NCI-H1930 (cell line): ENCODE results near the gene FAM228B.
A peak's percentile ranks its signal among the peaks of the same experiment; 100 is the strongest.
"Not testable (repeated sequence)": the region's sequence is repeated elsewhere in the genome, so short reads cannot be mapped to it uniquely, and the experiment has no call there.

Source experiments
- DNase-seq, 2 experiments: peaks; one replicate each; lab custom pipeline; 2025; lab: John Stamatoyannopoulos, UW

FAM228B gene

DNA sequence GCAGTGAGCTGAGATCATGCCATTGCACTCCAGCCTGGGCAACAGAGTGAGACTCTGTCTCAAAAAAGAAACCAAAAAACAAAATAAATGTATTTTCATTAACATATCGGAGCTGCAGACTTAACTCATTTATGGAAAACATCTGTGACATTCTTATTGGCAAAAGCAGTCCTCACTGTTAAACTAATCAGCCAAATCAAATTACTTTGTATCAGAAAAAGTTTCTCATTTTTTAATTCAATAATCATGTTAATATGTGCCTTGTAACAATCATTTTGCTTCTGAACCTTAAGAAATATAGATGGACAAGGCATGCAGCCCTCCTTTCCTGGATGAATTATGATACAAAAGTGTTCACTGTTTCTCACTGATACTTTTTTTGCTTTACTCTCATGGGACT lies 20.6 kb upstream of the FAM228B start:
- DNase-seq, result no peak

DNA sequence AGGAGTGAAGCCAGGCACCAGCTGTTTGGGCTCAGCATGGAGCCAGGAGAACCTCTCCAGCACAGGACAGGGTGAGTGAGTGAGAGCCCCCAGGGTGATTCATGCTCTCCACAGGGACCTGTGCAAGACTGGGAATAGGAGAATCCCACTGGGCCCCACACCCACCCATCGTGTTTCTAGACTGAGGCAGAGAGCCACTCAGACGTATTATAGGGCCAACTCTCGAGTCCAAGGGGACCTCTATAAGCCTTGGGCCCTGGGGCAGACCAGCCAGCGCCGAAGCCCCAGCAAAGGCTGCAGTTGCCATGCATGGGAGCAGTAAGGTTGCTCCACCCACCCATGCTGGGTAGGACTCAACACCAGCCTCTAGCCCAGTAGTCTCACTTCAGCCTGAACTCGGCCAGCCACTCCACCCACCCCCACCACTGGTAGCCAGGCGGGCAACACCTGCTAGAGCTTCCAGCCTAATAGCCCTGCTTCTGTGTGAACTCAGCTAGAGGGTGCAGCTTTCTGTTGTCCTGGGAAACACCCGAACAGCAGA lies 19.1 kb upstream of the FAM228B start:
- DNase-seq, result no peak

DNA sequence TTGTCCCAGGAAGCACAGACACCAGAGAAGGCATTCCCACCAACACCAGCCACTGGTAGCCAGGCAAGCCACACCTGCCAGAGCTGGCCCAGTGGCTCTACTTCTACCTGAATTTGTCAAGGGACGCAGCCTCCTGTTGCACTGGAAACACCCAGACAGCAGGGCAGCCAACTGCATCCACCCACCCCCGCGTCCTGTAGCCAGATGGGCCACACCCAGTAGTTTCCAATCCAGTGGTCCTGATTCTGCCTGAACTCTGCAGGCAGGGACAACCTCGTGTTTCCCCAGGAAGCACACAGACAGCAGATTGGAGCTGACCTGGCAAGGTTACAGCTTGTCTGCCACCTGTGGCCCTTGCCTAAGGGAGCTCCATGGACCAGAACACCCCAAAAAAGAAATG lies 18.4 kb upstream of the FAM228B start:
- no peak for DNase-seq

DNA sequence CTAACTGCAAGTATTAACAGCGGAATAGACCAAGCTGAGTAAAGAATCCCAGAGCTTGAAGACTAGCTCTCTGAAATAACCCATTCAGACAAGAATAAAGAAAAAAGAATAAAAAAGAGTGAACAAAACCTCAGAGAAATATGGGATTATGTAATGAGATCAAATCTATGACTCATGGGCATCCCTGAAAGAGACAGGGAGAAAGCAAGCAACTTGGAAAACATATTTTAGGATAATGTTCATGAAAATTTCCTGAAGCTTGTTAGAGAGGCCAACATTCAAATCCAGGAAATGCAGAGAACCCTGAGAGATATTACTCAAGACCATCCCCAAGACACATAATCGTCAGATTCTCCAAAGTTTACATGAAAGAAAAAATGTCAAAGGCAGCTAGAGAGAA lies 17.5 kb upstream of the FAM228B start:
- DNase-seq, result no peak

DNA sequence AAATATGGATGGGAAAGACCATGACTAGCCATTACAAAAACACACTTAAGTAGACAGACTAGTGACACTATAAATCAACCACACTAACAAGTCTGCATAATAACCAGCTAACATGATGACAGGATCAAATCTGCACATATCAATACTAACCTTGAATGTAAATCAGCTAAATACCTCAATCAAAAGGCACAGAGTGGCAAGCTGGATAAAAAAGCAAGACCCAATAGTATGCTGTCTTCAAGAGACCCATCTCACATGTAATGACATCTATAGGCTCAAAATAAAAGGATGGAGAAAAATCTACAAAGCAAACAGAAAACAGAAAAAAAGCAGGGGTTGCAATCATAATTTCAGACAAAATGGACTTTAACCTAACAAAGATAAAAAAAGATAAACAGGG lies 16.5 kb upstream of the FAM228B start:
- DNase-seq, result no peak

DNA sequence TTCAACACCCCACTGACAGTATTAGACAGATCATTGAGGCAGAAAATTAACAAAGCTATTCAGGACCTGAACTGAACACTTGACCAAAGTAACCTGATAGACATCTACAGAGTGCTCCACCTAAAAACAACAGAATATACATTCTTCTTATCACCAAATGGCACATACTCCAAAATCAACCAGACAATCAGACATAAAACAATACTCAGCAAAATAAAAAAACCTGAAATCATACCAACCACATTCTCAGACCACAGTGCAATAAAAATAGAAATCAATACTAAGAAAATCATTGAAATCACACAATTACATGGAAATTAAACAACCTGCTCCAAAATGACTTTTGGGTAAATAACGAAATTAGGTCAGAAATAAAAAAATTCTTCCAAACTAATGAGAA lies 15.9 kb upstream of the FAM228B start:
- no peak for DNase-seq

DNA sequence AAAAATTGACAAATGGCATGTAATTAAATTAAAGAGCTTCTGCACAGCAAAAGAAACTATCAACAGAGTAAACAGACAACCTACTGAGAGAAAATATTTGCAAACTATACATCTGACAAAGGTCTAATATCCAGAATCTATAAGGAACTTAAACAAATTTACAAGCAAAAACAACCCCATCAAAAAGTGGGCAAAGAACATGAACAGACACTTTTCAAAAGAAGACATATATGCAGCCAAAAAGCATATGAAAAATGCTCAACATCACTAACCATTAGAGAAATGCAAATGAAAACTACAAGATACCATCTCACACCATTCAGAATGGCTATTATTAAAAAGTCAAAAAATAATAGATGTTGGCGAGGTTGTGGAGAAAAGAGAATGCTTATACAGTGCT lies 13.8 kb upstream of the FAM228B start:
- not testable (repeated sequence) for DNase-seq

DNA sequence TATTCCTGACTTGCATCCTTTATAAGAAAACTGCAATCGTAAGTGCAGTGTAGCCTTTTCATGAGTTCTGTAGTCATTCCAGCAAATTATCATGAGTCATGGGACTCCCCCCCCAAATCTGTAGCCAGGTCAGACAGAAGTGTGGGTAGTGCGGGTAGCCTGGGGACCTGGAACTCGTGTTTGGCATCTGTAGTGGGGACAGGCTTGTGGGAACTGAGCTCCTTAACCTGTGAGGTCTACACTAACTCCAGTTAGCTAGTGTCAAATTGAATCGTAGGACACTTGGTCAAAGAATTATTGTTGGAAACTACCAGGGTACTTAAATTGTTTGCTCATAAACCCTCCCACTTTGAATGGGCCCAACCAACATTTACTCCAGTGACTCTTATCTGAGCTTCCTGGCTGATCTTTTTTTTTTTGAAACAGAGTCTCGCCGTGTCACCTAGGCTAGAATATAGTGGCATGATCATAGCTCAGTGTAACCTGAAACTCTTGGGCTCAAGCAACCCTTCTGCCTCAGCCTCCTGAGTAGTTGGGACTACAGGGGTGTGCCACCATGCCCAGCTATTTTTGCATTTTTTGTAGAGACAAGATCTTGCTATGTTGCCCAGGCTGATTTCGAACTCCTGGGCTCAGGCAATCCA lies 12.5 kb upstream of the FAM228B start:
- DNase-seq, result no peak

DNA sequence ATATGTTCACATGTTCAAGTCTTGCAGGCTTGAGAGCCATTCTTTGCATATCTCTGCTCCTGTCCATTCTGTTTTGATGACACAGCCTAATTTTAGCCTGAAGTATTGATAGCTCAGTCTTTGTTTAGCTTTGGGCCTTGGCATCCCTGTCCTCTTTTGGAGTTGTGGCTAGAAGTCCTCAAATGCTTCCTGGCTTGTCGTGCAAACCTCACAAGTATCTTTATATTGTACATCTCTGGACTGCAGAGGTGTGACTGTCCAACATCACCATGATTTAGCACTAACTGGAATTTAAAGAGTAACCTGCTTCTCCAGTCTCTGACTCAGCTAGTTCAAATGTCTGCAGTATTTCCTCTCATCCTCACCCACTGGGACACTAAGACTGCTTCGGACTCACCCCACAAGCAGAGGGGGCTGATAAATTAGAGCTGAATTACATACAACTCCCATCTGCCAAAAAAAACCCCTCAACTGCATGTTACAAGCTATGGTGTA lies 11.8 kb upstream of the FAM228B start:
- DNase-seq, result no peak

DNA sequence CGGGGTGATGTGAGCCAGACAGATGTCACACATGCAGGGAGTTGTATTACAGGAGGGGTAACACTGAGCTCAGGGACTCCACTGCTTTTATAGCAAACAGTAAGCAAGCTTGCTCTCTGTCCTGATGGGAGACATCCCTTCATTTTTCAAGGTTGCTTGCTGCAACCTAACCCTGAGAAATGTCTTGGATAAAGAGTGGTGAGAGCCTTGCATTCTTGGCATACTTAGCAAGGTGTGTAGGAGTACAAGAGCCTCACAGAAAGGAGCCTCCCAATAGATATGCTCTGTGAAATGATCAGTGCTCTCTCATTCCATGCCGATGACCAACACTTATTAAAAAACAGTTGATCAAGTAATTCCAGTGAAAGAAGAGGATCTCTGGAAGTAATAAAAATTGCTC lies 8.2 kb upstream of the FAM228B start:
- DNase-seq, result no peak

DNA sequence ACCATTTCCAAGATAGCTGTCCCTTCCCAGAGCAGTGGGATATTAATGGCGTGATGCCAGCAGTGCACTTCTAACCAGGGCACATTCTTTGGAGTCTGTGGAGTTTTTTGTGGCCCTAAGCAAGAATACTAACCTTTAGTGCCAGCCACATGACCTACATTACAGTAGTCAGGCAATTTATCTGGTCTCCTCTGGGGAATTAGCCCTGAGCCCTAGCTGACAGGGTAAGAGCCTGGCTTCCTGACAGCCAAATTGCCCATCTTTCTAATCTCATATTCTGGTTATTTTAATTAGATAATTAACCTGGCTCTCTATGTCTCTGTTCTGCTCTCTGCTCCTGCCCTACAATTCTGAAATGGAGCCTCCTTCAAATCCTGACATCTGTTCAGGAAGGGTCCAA lies 5.4 kb upstream of the FAM228B start:
- no peak for DNase-seq

DNA sequence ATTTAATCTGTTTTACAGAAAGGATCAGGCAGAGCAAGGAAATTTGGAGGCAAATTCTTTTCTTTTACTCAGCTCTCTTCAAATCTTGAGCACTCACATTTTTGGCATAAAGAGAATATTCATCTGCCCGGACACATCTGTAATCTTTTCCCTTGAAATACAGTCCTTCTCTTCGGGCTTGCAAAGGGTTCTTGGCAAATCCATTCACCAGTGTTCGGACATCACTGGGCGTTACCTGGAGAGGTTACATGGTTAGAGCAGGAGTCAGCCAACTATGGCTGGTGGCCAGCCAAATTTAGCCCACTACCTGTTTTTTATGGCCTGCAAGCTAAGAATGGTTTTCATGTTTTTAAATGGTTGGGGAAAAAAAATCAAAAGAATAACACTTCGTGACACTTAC lies 2.2 kb upstream of the FAM228B start:
- no peak for DNase-seq

DNA sequence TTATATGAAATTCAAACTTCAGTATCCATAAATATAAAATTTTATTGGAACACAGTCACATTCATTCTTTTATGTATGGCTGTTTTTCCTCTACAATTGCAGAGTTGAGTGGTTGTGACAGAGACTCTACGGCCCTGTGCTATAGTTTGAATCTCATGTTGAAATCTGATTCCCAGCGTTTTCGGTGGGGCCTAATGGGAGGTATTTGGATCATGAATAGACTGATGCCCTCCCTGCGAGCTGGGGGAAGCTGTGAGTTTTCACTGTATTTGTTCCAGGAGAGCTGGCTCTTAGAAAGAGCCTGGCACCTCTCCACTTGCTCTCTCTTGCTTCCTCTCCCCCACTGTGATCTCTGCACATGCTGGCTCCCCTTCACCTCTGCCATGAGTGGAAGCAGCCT lies 1.8 kb upstream of the FAM228B start:
- no peak for DNase-seq

DNA sequence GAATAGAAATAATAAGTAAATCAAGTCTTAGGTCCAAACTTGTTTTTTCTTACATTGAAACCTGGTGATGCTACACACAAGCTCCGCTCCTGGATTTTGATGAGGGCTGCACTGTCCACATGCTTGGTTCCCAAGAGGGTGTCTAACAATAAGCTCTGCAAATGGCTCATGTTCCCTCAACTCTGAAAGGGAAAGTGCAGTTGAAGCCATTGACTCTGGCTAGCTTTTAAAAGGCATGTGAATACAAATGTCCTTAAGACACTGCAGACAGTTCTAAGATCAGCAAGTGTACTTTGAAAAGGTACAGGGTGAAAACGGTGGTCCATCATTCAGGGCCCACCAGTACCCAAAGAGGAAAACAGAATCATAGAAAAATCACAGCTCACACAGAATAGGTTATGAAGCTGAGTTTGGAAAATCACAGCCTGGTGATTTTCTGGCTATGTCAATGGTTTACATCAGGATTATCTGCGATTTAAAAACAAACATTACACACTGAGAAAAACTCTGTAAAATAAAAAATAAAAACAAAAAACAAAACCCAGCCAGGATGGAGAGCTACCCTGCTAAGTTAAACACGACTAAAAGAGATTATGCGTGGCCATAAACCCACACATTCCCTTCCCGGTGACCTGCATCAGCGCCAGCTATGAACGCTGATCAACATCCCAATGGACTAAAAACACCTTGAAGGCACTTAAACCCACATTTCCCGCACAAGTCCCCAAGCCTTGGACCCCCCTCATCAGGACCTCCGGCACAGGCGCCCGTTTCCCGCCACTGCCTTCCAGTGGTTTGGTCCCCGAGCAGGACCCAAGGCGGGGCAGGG lies 689 bp upstream of the FAM228B start:
- DNase-seq, result peak in 1 of 2 experiments; percentile 4

DNA sequence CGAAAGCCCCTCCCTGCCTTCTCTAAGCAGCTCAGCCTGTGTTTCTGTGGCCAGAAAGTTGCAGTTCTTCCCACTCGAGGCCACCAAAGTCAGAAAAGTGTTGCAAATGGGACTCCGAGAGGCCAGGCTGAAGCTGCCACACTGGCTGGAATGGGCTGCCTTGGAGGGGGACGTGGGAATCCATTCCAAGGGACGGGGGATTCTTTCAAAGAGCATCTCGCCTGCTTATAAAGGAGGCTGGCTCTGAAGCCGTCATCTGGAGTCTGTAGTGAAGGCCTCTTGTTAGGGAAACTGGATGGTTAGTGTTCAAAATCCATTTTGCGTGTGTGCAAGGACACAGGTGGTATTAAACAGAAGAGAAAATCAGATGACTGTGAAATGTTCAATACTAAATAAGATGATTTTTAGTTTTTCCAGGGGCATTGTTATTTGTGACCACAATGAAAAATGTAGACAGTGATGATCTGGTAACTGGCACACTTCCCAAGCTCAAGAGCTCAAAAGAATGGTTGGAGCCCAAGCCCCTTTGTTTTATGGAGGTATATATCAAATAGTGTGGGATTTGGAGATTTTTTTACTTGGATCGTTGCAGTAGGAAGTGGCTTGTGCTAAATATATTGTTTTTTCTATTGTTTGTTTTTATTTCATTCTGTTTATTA lies 782 bp downstream of the FAM228B start:
- DNase-seq, result no peak

DNA sequence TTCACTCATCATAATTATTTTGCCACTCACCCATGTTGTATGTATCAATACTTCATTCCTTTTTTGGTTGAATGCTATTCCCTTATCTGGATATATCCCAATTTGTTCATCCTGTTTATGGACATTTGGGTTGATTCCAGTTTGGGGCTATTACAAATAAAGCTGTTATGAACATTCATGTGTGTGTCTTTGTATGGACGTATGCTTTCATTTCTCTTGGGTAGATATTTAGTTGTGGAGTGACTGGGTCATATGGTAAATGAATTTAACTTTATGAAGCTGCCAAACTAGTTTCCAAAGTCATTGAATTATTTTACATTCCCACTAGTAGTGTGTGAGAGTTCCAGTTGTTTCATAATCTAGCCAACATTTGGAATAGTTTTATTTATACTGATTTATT lies 2.7 kb downstream of the FAM228B start:
- no peak for DNase-seq

DNA sequence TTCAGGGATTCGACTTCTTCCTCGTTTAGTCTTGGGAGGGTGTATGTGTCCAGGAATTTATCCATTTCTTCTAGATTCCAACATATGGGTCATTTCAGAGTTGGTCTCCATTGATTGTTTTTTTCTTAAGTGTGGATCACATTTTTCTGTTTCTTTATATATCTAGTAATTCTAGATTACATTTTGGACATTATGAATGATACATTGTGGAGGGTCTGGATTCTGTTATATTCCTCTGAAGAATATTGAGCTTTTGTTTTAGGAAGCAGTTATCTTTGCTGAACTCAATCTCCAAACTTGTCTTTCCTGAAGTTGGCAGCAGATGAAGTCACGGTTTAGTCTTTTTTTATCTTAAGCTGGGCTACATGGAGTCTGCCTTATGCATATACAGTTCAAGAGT lies 9.3 kb downstream of the FAM228B start:
- no peak for DNase-seq

DNA sequence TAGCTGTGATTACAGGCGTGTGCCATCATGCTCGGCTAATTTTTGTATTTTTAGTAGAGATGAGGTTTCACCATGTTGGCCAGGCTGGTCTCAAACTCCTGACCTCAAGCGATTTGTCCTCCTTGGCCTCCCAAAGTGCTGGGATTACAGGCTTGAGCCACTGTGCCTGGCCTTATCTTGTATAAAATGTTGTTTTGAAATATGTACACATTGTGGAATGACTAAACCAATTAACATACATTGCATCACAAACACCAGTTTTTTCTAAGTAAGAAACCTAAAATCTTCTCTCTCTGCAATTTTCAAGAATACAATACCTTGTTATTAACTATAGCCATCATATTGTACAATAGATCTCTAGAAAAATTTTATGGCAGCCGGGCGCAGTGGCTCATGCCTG lies 17.0 kb downstream of the FAM228B start:
- DNase-seq, result not testable (repeated sequence)

DNA sequence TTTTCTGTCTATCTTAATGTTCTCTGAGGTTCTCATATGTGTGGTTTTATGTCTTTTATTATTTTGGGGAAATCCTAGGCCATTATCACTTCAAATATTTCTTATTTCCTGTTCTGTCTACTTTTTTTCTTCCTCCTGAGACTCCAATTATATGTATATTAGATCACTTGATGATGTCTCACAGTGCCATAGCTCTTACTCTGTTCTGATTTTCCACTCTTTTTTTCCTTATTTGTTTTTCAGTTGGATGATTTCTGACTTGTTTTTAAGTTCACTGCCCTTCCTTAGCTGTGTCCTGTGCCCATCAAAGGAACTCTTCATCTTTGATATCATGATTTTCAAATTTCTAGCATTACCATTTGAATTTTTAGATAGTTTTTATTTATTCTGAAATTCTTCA lies 24.1 kb downstream of the FAM228B start:
- DNase-seq, result no peak

DNA sequence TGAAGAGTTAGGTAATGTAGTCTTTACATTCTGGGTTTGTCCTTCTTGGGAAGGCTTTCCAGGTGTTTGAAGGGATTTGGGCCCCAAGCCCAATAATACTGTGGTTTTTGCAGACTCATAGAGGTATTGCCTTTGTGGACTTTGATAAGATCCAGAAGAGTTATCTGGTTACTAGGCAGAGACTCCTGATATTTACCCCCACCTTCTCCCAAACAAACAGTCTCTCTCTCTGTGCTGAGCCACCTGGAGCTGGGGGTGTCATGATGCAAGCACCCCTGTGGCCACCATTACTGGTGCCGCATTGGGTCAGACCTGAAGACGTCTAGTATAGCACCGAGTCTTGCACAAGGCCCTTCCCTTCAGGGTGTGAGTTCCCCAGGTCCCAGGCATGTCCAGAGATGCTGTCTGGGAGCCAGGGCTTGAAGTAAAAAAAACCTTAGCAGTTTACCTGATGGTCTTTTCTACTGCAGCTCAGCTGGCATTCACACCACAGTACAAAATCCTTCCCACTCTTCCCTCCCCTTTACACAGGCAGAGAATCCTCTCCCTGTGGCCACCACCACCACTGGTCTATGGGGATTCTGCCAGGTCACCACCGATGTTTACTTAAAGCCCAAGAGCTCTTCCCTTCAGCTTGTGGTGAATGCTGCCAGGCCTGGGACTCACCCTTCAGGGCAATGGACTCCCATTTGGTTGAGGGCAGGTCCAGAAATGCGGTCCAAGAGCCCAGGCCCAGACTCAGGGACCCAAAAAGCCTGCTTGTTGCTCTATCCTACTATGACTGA lies 29.3 kb downstream of the FAM228B start:
- no peak for DNase-seq

DNA sequence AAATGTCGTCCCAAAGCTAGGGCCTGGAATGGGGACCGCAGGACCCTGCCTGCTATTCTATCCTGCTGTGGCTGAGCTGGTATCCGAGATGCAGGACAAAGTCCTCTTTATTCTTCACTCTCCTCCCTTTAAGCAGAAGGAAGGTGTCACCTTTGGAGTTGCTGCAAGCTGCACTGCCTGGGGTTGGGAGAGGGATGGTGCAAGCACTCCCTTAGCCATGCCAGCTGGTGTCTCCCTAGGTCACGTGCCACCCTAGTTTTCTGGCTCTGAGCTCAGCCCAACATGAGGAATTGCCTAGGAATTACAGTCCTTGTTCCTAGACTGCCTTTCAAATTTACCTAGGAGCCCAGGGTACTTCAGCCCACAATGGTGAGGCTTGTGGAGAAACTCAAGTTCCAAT lies 30.2 kb downstream of the FAM228B start:
- DNase-seq, result no peak

DNA sequence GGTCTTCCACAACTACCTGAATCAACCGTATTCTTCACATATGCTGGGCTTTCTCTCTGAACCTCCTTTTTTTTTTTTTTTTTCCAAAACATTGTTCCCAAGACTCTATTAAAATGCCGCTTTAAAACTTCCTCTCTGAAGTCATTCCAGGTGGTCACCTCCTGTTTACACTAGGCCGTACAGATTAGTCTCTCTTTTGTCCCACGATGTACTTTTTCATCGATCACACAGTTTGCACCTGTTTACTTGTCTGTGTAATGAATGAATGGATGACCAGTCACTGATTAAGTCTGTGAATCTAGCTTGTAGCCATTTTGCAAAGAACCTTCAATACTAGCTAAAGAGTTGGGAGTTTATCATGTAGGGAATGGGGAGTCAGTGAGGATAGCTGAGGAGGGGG lies 34.9 kb downstream of the FAM228B start:
- no peak for DNase-seq
